Right lobe of liver (tissue), 4 donors: ENCODE data around the gene STK40.

Experiments
- CTCF ChIP-seq, 4 donors: fragments of 200-600 bp in 3 of 4; fragments of 450-650 bp in 1 of 4; IDR thresholded peaks; one replicate each; pipeline versions ENCODE4 v1.5.1 to v1.8.0; 2016 to 2022; ENCODE audit warnings: antibody characterized with exemption in 4 of 4, mild to moderate bottlenecking in 2 of 4
- POLR2A ChIP-seq: fragments of 450-650 bp; IDR thresholded peaks from one replicate; pipeline ENCODE4 v1.6.1; 2017; ENCODE audit warnings: antibody characterized with exemption, mild to moderate bottlenecking
- donor health status: DM: no; HTN: no; CAD: no.
- donor health status: DM: no; HTN: no; CAD: no.
- donor health status: DM: no; HTN: yes; CAD: no.

GRCh38 chr1:36305915-36306209 lies 79.9 kb downstream of the STK40 start:
- no peak for TF ChIP-seq POLR2A
- no peak for TF ChIP-seq CTCF (IDR thresholded peaks at IDR 0.05)
